Measurements from ENCODE around the gene PPP1CA.
A peak's percentile ranks its signal among the peaks of the same experiment; 100 is the strongest.

The PPP1CA gene

DNA sequence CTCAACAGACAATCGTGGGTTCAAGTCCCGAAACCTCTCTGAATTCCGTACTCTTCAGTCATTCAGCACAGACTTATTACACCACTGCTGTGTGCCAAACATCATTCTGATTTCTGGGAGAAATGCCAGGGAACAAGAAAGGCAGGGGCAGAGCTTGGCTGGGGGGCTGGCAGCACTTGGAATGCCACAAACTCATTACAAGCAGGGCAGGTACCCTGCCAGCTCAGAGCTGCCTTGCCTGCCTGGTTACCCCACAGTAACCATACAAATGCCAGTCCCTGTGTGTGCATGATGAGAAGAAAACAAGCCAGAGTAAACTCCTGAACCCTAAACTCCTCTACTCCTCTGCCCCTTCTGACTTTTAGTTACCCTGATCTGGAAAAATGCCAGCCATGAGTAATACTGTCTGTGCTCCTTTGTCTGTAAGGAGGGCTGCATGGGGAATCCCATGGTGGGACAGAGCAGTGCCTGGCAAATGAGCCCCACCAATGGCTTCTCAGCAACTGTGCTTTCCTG, 16.7 kb downstream of the PPP1CA start:
- peak; percentile 72 for DNase-seq
- Histone ChIP-seq H2BK120ac (ENCODE audit: low read depth, low read length) (no peak overlapping the region), H3K4ac (ENCODE audit: low read depth in 1 of 2, low read length in 2 of 2) (no peak overlapping the region), H3K18ac (ENCODE audit: low read depth in 1 of 2, low read length in 2 of 2) (no peak overlapping the region), H3K9me3 (ENCODE audit: control insufficient read depth, low read length) (no peaks in the 10 kb centered on the region), H2AK5ac (ENCODE audit: low read length, severe bottlenecking) (no peak overlapping the region), H3K9ac (ENCODE audit: low read length) (peak overlapping the region; percentile 21), H3K79me1 (replicated peaks; ENCODE audit: low read length, poor library complexity, severe bottlenecking) (peaks cover 3% of the 10 kb centered on the region), H2AFZ (ENCODE audit: low read depth, low read length) (no peak overlapping the region), H2BK5ac (ENCODE audit: low read depth, low read length, poor library complexity, severe bottlenecking) (no peak overlapping the region), H4K91ac (ENCODE audit: low read length) (no peak overlapping the region), H3K36me3 (ENCODE audit: control insufficient read depth in 1 of 2, insufficient read depth in 2 of 2, low read depth in 1 of 2, low read length in 2 of 2) (no peaks in the 10 kb centered on the region), H2BK12ac (ENCODE audit: low read length in 2 of 2) (no peak overlapping the region), H3K4me2 (ENCODE audit: low read length, poor library complexity, severe bottlenecking) (no peak overlapping the region), H3K27me3 (ENCODE audit: control insufficient read depth in 1 of 2, insufficient read depth in 1 of 2, low read length in 2 of 2) (peaks cover 0 to 11% of the 10 kb centered on the region in 2 experiments), H3K27ac (ENCODE audit: low read length, poor library complexity, severe bottlenecking) (no peak overlapping the region), H2BK15ac (ENCODE audit: low read depth, poor library complexity, severe bottlenecking) (no peak overlapping the region), H3K14ac (ENCODE audit: low read length in 2 of 2) (no peak overlapping the region), H3K23ac (ENCODE audit: low read length in 2 of 2) (no peak overlapping the region), H3K4me1 (ENCODE audit: control insufficient read depth, insufficient read depth, low read depth, low read length) (peaks cover 18% of the 10 kb centered on the region), H3K4me3 (ENCODE audit: insufficient read depth in 1 of 2, low read depth in 1 of 2, low read length in 2 of 2) (no peak overlapping the region), H4K8ac (ENCODE audit: low read length) (no peak overlapping the region)
- WGBS: 60% methylated on average over 1 of the region's 3 CpGs

DNA sequence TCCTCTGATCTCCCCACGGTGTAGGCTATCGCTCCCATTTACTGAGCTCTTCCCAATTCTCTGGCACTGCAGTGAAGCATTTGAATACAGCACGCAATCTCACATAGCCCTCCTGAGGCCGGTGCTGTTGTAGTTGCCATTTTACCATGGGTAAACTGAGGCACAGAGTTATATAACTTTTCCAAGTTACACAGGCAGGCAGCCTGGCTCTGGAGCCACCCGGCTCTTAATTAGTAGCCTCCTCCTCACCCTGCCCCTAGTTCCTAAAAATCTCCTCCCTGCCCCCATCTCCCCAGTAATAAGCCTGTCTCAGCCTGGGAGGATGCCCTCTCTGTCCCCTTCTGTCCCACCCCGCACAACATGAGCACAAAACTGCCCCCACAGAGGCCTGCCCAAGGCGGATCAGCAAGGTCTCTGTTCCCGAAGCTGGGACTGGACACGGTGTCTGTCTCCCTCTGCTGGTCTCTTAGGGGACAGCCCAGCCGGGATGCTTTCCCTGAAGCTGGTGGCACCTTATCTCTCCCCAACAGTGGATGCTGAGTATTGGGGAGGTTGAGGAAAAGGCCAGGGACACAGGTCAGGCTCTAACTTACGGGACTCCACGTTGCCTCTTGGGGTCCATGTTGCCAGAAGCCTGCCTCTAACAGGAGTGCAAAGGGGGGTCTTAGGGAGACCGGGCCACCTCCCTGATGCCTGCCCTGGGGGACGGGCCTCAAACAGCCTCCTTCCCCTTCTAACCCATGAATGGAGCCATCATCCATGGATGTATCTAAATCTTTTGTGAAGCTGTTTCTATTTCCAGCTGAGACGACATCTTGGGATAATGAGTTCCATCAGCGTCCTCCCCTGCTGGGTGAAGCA, 19.2 kb downstream of the PPP1CA start:
- Histone ChIP-seq H3K18ac (ENCODE audit: low read depth in 1 of 2, low read length in 2 of 2) (peak overlapping the region in 1 of 2 experiments; percentile 21), H3K4ac (ENCODE audit: low read depth in 1 of 2, low read length in 2 of 2) (no peak overlapping the region), H2AFZ (ENCODE audit: low read depth, low read length) (no peak overlapping the region), H2BK15ac (ENCODE audit: low read depth, poor library complexity, severe bottlenecking) (no peak overlapping the region), H3K27me3 (ENCODE audit: control insufficient read depth in 1 of 2, insufficient read depth in 1 of 2, low read length in 2 of 2) (peaks cover 0 to 9% of the 10 kb centered on the region in 2 experiments), H3K27ac (ENCODE audit: low read length, poor library complexity, severe bottlenecking) (no peak overlapping the region), H2BK5ac (ENCODE audit: low read depth, low read length, poor library complexity, severe bottlenecking) (no peak overlapping the region), H4K8ac (ENCODE audit: low read length) (peak overlapping the region; percentile 27), H2BK120ac (ENCODE audit: low read depth, low read length) (no peak overlapping the region), H2BK12ac (ENCODE audit: low read length in 2 of 2) (peak overlapping the region in 1 of 2 experiments; percentile 37), H3K23ac (ENCODE audit: low read length in 2 of 2) (no peak overlapping the region), H3K4me1 (ENCODE audit: control insufficient read depth, insufficient read depth, low read depth, low read length) (peaks cover 36% of the 10 kb centered on the region), H2AK5ac (ENCODE audit: low read length, severe bottlenecking) (peak overlapping the region; percentile 72), H3K4me3 (ENCODE audit: insufficient read depth in 1 of 2, low read depth in 1 of 2, low read length in 2 of 2) (no peak overlapping the region), H4K91ac (ENCODE audit: low read length) (no peak overlapping the region), H3K9ac (ENCODE audit: low read length) (no peak overlapping the region), H3K4me2 (ENCODE audit: low read length, poor library complexity, severe bottlenecking) (no peak overlapping the region), H3K79me1 (replicated peaks; ENCODE audit: low read length, poor library complexity, severe bottlenecking) (peaks cover 1% of the 10 kb centered on the region), H3K36me3 (ENCODE audit: control insufficient read depth in 1 of 2, insufficient read depth in 2 of 2, low read depth in 1 of 2, low read length in 2 of 2) (no peaks in the 10 kb centered on the region), H3K14ac (ENCODE audit: low read length in 2 of 2) (no peak overlapping the region), H3K9me3 (ENCODE audit: control insufficient read depth, low read length) (no peaks in the 10 kb centered on the region)
- peak; percentile 79 for DNase-seq
- WGBS: 43% methylated on average over 16 of the region's 16 CpGs

DNA sequence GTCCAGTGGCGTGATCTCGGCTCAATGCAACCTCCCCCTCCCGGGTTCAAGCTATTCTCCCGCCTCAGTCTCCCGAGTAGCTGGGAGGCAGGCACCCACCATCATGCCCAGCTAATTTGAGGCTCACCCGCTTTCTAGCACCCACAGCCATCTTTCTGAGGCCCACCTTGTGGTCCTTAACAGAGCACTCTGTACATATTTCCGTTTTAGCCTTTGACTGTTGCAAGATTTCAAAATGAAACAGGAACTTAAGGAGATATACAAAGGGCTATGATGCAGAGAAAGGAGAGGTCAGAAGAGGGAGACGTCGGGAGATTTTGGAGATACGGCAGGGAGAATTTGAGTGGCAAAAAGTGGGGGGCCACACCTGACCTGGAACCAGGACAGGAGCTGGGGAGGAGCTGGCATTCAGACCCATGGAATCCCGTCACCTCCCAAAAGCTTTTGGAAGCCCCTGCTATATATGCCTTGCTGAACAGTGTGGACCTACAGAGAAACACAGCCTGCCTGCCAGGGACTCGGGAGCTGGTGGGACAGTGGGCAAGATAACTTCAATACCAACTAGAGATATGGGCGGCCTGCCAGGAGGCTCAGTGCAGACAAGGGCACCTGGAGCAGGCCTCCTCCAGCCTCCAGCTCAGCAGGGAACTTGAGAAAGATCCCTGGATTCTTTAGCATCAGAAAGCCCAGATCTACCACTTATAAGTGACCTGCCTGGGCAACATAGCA, 20.2 kb downstream of the PPP1CA start:
- Histone ChIP-seq H3K27ac (ENCODE audit: low read length, poor library complexity, severe bottlenecking) (no peak overlapping the region), H3K27me3 (ENCODE audit: control insufficient read depth in 1 of 2, insufficient read depth in 1 of 2, low read length in 2 of 2) (no peaks in the 10 kb centered on the region), H2AFZ (ENCODE audit: low read depth, low read length) (no peak overlapping the region), H3K79me1 (replicated peaks; ENCODE audit: low read length, poor library complexity, severe bottlenecking) (peaks cover 7% of the 10 kb centered on the region), H2AK5ac (ENCODE audit: low read length, severe bottlenecking) (no peak overlapping the region), H3K4ac (ENCODE audit: low read depth in 1 of 2, low read length in 2 of 2) (peak overlapping the region in 1 of 2 experiments; percentile 6), H3K4me2 (ENCODE audit: low read length, poor library complexity, severe bottlenecking) (no peak overlapping the region), H3K9me3 (ENCODE audit: control insufficient read depth, low read length) (no peaks in the 10 kb centered on the region), H4K8ac (ENCODE audit: low read length) (no peak overlapping the region), H3K9ac (ENCODE audit: low read length) (no peak overlapping the region), H2BK12ac (ENCODE audit: low read length in 2 of 2) (no peak overlapping the region), H2BK120ac (ENCODE audit: low read depth, low read length) (no peak overlapping the region), H3K4me1 (ENCODE audit: control insufficient read depth, insufficient read depth, low read depth, low read length) (peaks cover 43% of the 10 kb centered on the region), H3K14ac (ENCODE audit: low read length in 2 of 2) (no peak overlapping the region), H4K91ac (ENCODE audit: low read length) (no peak overlapping the region), H3K18ac (ENCODE audit: low read depth in 1 of 2, low read length in 2 of 2) (no peak overlapping the region), H3K36me3 (ENCODE audit: control insufficient read depth in 1 of 2, insufficient read depth in 2 of 2, low read depth in 1 of 2, low read length in 2 of 2) (no peaks in the 10 kb centered on the region), H3K4me3 (ENCODE audit: insufficient read depth in 1 of 2, low read depth in 1 of 2, low read length in 2 of 2) (no peak overlapping the region), H2BK15ac (ENCODE audit: low read depth, poor library complexity, severe bottlenecking) (no peak overlapping the region), H2BK5ac (ENCODE audit: low read depth, low read length, poor library complexity, severe bottlenecking) (no peak overlapping the region), H3K23ac (ENCODE audit: low read length in 2 of 2) (no peak overlapping the region)
- WGBS: 90% methylated on average over 12 of the region's 13 CpGs
- DNase-seq: no peak

All from mesenchymal stem cell (in vitro differentiated cells and primary cell).